HTR-8/SVneo (cell line): ENCODE measurements around the gene PLCB3.
"Not testable (repeated sequence)": the region's sequence is repeated elsewhere in the genome, so short reads cannot be mapped to it uniquely, and the experiment has no call there.

Source experiments
- DNase-seq: peaks from one replicate; pipeline ENCODE4 v3.0.0; 2011; ENCODE audit warnings: low spot score, mixed read lengths; ENCODE audit not compliant: insufficient read length
- FAIRE-seq: peaks from 2 replicates; lab custom pipeline; 2011; peaks lifted over from hg19 to GRCh38; lab: Jason Lieb, UNC

PLCB3 gene

DNA sequence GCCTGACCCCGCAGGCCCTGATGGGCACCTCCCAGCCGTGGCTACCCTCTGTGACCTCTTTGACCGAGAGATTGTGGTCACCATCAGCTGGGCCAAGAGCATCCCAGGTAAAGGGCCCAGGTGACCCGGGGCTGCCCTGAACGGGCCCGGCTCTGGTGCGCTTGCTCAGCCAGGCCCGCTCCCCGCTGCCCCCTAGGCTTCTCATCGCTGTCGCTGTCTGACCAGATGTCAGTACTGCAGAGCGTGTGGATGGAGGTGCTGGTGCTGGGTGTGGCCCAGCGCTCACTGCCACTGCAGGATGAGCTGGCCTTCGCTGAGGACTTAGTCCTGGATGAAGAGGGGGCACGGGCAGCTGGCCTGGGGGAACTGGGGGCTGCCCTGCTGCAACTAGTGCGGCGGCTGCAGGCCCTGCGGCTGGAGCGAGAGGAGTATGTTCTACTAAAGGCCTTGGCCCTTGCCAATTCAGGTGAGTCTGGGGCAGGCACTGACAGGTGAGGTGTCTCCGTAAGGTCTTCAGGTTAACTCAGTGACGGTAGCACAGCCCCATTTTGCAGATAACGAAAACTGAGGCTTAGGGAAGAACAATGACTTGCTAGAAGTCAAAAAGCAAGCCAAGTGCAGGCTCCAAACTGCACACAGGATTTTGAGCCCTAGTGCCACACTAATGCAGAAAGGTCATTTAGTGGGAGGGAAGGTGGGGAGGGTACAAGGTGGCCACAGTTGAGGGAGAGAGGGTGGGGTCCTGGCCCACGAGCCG, 63.7 kb downstream of the PLCB3 start:
- FAIRE-seq (no peak), DNase-seq (no peak)

DNA sequence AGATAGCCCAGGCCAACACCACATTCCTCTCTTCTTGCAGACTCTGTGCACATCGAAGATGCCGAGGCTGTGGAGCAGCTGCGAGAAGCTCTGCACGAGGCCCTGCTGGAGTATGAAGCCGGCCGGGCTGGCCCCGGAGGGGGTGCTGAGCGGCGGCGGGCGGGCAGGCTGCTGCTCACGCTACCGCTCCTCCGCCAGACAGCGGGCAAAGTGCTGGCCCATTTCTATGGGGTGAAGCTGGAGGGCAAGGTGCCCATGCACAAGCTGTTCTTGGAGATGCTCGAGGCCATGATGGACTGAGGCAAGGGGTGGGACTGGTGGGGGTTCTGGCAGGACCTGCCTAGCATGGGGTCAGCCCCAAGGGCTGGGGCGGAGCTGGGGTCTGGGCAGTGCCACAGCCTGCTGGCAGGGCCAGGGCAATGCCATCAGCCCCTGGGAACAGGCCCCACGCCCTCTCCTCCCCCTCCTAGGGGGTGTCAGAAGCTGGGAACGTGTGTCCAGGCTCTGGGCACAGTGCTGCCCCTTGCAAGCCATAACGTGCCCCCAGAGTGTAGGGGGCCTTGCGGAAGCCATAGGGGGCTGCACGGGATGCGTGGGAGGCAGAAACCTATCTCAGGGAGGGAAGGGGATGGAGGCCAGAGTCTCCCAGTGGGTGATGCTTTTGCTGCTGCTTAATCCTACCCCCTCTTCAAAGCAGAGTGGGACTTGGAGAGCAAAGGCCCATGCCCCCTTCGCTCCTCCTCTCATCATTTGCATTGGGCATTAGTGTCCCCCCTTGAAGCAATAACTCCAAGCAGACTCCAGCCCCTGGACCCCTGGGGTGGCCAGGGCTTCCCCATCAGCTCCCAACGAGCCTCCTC, 64.6 kb downstream of the PLCB3 start:
- not testable (repeated sequence) for FAIRE-seq, DNase-seq

DNA sequence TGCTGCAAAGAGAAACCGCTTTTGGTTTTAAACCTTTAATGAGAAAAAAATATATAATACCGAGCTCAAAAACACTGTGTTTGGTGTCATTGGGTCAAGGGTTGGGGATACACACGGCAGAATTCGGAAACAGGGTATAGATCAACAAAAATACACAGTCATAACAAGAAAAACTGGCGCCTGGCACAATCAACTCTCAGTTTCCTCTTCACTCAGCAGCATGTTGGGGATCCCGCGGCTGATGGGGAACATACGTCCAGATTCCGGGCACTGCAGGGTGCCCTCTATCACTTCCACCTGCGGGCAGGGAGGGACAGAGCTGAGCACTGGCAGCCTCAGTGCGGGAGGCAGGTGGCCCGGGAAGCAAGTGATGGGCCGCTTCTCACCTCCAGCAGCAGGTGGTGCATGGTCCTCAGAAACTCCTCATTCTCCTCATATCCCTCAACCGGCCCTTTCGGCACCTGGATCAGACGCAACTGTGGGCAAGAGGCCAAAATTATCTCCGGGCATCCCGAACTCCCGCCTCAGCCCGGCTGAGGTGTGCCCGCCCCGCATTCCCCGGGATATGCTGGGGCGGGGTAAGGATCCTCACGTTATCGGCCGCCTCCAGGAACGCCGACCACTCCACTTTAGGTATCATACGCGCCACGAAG, 65.5 kb downstream of the PLCB3 start:
- FAIRE-seq (no peak), DNase-seq (no peak)

DNA sequence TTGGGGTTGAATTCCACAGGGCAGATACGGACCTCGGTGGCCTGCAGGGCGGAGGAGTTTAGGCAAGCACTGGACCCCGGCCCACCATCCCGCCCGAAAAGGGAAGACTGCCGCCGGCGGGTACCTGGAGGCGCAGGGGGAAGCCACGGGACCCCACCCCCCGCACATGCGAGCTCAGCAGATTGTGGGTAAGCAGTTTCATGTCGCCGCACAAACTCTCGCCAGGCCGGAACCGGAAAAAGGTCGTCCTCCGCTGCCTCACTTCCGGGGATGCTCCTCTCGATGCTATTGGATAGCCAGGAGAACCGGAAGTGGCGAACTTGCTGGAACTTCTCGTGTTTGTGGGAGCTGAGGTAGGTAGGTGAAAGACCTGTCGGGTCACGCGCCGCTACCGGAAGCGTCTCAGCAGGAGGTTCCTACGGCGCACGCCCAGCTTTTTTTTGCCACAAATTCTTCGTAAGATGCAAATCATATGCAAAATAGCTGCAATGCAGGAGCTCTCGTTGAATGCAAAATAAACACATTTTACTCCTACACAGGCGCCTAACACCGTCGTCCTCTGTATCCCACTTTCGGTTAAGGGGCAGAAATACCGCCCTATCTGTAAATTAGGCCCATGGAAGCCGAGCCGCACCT, 66.1 kb downstream of the PLCB3 start, which contains the start of gene TRMT112:
TSS of gene TRMT112 (minus strand) at position 235 of the 636 bp plus-strand sequence. CDS start at position 202, 33 bp downstream.
- DNase-seq (peak; percentile 94), FAIRE-seq (peak; percentile 72)

DNA sequence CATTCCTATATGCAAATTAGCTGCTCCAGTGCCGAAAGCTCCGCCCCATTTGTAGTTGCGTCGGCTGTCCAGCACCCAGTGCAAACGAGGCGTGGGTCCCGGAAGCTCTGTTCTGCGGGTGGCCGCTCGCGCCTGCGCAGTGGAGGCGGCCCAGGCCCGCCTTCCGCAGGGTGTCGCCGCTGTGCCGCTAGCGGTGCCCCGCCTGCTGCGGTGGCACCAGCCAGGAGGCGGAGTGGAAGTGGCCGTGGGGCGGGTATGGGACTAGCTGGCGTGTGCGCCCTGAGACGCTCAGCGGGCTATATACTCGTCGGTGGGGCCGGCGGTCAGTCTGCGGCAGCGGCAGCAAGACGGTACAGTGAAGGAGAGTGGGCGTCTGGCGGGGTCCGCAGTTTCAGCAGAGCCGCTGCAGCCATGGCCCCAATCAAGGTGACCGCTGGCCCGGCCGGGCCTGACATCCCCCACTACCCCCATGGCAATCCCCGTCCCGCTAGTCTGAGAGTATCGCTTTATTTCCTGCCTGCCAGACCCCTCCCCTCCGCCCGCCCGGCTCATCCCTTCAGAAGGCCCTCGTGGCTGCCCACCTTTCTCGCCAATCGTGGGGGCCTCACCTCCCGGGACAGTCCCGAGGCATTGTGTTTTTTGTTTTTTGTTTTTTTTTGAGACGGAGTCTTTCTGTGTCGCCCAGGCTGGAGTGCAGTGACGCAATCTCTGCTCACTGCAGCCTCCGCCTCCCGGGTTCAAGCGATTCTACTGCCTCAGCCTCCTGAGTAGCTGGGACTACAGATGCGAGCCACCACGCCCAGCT, 66.8 kb downstream of the PLCB3 start, which contains the start of gene PRDX5:
TSS of gene PRDX5 (plus strand) at position 161 of the 805 bp plus-strand sequence. CDS start at position 256, 95 bp downstream.
- DNase-seq (peak; percentile 93), FAIRE-seq (peak; percentile 96)
